ENCODE data around the gene DLD. TPM values are rescaled to one million over a fixed set of nuclear protein-coding genes. Genes with fewer than 3 reads are reported as not detected.

DLD gene
- total and polyA plus RNA-seq, 2 of the 13 experiments (the other 11 are each of a cell fraction or from before 2014, with no cell fraction given): 56.8 to 95.2 TPM

DNA sequence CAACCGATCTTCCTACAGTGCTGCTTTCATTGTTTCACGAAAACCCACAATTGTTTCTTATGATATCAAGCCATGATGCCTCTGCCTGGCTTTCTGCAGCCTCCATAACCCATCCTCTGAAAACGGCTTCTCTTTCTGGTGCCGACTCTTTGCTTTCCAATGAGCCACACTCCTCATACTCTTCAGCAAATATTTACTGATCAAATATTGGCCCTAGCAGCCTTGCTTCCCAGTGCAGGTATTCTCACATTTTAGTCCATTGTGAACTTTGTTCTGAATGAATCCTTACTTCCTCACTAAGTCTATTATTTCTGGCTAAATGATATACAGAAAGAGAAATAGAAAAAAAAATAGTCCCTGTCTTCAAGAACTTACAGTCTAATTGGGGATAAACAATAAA lies 76.4 kb downstream of the DLD start (continued):
- TF ChIP-seq, protein P1, sequence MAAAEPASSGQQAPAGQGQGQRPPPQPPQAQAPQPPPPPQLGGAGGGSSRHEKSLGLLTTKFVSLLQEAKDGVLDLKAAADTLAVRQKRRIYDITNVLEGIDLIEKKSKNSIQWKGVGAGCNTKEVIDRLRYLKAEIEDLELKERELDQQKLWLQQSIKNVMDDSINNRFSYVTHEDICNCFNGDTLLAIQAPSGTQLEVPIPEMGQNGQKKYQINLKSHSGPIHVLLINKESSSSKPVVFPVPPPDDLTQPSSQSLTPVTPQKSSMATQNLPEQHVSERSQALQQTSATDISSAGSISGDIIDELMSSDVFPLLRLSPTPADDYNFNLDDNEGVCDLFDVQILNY (CRISPR knock-in tag; conservative IDR thresholded peaks at IDR 0.05): no peak
- TF ChIP-seq, protein P2, sequence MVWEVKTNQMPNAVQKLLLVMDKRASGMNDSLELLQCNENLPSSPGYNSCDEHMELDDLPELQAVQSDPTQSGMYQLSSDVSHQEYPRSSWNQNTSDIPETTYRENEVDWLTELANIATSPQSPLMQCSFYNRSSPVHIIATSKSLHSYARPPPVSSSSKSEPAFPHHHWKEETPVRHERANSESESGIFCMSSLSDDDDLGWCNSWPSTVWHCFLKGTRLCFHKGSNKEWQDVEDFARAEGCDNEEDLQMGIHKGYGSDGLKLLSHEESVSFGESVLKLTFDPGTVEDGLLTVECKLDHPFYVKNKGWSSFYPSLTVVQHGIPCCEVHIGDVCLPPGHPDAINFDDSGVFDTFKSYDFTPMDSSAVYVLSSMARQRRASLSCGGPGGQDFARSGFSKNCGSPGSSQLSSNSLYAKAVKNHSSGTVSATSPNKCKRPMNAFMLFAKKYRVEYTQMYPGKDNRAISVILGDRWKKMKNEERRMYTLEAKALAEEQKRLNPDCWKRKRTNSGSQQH (CRISPR knock-in tag; IDR thresholded peaks at IDR 0.05; ENCODE audit: low read depth): no peak
- TF ChIP-seq SIN3B (IDR thresholded peaks at IDR 0.05; ENCODE audit: low read length) (no peak), KLF9 (CRISPR knock-in tag; IDR thresholded peaks at IDR 0.05; ENCODE audit: low read depth) (0 out of 2 replicates have a peak, but pooled peaks have one; percentile 55), ZNF326 (CRISPR knock-in tag; IDR thresholded peaks at IDR 0.05; ENCODE audit: borderline replicate concordance) (no peak), RFXAP (CRISPR knock-in tag; IDR thresholded peaks at IDR 0.05; ENCODE audit: borderline replicate concordance) (no peak), FOXA3 (CRISPR knock-in tag; IDR thresholded peaks at IDR 0.05) (peak; percentile 97), ZNF660 (CRISPR knock-in tag; IDR thresholded peaks at IDR 0.05; ENCODE audit: borderline replicate concordance, low read depth) (no peak), ZNF670 (CRISPR knock-in tag; IDR thresholded peaks at IDR 0.05; ENCODE audit: borderline replicate concordance) (no peak), HNRNPLL (IDR thresholded peaks at IDR 0.05; ENCODE audit: low read depth, low read length, poor library complexity, severe bottlenecking) (no peak), ATAD3A (CRISPR knock-in tag; IDR thresholded peaks at IDR 0.05) (no peak), XBP1 (CRISPR knock-in tag; IDR thresholded peaks at IDR 0.05) (no peak), ZNF510 (CRISPR knock-in tag; IDR thresholded peaks at IDR 0.05; ENCODE audit: low read depth) (no peak), ZNF468 (CRISPR knock-in tag; IDR thresholded peaks at IDR 0.05) (no peak), ZNF143 (CRISPR knock-in tag; IDR thresholded peaks at IDR 0.05) (no peak), RBAK (CRISPR knock-in tag; IDR thresholded peaks at IDR 0.05) (no peak), RFXANK (CRISPR knock-in tag; IDR thresholded peaks at IDR 0.05) (no peak), ZNF788 (CRISPR knock-in tag; IDR thresholded peaks at IDR 0.05; ENCODE audit: borderline replicate concordance) (no peak), ZNF44 (CRISPR knock-in tag; IDR thresholded peaks at IDR 0.05) (no peak), GATA4 (IDR thresholded peaks at IDR 0.05; ENCODE audit: borderline replicate concordance, low read depth) (no peak), BCL6 (CRISPR knock-in tag; IDR thresholded peaks at IDR 0.05) (peak; percentile 97), NRL (CRISPR knock-in tag; IDR thresholded peaks at IDR 0.05; ENCODE audit: borderline replicate concordance) (no peak), ZNF441 (CRISPR knock-in tag; IDR thresholded peaks at IDR 0.05; ENCODE audit: borderline replicate concordance) (no peak), JUNB (CRISPR knock-in tag; IDR thresholded peaks at IDR 0.05; ENCODE audit: borderline replicate concordance) (no peak)
- TF ChIP-seq, protein P3, sequence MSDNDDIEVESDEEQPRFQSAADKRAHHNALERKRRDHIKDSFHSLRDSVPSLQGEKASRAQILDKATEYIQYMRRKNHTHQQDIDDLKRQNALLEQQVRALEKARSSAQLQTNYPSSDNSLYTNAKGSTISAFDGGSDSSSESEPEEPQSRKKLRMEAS (IDR thresholded peaks at IDR 0.05): peak; percentile 51; the same call in 1 of the 2 replicates
- TF ChIP-seq, protein P4, sequence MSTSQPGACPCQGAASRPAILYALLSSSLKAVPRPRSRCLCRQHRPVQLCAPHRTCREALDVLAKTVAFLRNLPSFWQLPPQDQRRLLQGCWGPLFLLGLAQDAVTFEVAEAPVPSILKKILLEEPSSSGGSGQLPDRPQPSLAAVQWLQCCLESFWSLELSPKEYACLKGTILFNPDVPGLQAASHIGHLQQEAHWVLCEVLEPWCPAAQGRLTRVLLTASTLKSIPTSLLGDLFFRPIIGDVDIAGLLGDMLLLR (CRISPR knock-in tag; IDR thresholded peaks at IDR 0.05): no peak
- TF ChIP-seq, protein P5, sequence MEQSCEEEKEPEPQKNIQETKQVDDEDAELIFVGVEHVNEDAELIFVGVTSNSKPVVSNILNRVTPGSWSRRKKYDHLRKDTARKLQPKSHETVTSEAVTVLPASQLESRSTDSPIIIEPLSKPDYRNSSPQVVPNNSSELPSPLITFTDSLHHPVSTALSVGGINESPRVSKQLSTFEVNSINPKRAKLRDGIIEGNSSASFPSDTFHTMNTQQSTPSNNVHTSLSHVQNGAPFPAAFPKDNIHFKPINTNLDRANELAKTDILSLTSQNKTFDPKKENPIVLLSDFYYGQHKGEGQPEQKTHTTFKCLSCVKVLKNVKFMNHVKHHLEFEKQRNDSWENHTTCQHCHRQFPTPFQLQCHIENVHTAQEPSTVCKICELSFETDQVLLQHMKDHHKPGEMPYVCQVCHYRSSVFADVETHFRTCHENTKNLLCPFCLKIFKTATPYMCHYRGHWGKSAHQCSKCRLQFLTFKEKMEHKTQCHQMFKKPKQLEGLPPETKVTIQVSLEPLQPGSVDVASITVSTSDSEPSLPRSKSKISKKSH (CRISPR knock-in tag; IDR thresholded peaks at IDR 0.05; ENCODE audit: borderline replicate concordance): no peak
- TF ChIP-seq, protein P6, sequence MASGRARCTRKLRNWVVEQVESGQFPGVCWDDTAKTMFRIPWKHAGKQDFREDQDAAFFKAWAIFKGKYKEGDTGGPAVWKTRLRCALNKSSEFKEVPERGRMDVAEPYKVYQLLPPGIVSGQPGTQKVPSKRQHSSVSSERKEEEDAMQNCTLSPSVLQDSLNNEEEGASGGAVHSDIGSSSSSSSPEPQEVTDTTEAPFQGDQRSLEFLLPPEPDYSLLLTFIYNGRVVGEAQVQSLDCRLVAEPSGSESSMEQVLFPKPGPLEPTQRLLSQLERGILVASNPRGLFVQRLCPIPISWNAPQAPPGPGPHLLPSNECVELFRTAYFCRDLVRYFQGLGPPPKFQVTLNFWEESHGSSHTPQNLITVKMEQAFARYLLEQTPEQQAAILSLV (CRISPR knock-in tag; IDR thresholded peaks at IDR 0.05; ENCODE audit: borderline replicate concordance): no peak

Data from HepG2 (cell line).